NCI-H2081 treated with DMSO at 0.1 percent for 48 hours (cell line): ENCODE data around the gene SUPT16H.
"Not testable (repeated sequence)": the region's sequence is repeated elsewhere in the genome, so short reads cannot be mapped to it uniquely, and the experiment has no call there.

Experiments
- DNase-seq: peaks from one replicate; lab custom pipeline; 2025; lab: John Stamatoyannopoulos, UW

Gene SUPT16H

DNA sequence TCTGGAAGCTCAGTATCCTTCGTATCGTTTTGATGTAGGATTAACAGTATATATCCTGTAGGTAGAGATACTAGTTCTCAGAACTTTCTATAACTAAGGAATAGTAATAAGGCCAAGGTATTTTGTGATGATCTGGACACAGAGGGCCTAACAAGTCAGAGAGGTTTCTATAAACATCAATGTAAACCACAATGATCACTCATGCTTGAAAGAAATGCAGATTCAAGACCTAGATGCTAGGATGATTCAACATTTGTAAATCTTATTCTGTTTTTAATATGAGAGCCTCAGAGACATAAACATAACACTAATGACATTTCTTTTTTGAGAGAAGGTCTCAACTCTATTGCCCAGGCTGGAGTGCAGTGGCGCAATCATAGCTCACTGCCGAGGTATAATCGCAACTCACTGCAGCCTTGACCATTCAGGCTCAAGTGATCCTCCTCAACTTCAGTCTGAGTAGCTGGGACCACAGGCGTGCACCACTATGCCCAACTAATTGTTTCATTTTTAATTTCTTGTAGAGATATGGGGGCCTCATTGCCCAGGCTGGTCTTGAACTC, 16.2 kb downstream of the SUPT16H start:
- DNase-seq = no peak

DNA sequence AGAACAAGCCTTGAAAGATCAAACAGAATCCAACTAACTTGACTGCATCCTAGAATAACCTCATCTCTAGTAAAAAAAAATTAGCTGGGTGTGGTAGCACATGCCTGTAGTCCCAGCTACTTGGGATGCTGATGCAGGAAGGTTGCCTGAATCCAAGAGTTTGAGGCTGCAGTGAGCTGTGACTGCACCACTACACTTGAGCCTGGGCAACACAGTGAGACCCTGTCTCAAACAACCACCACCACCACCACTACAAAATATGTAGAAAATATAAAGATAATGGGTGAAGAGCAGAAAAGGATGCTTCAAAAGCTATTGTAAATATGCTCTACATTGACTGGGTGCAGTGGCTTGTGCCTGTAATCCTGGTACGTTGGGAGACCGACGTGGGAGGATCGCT, 27.3 kb downstream of the SUPT16H start:
- DNase-seq = no peak

DNA sequence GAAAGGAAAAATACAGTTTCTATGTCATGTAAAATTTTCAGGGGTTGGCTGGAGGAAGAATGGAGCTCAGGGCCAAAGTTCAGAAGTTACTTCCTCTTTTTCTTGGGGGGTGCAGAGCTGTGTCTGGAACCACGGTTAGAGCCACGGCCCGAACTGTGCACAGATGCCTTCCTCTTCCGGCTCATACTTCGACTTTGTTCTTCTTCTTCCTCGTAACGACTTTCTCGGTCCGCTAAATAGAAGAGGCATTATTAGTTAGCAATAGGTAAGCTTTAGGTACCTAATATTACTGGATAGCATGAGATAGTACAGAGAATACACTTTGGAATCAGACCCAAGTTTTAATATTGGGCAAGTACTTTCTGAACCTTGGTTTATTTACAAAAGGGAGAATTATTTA, 31.2 kb downstream of the SUPT16H start:
- DNase-seq = no peak

DNA sequence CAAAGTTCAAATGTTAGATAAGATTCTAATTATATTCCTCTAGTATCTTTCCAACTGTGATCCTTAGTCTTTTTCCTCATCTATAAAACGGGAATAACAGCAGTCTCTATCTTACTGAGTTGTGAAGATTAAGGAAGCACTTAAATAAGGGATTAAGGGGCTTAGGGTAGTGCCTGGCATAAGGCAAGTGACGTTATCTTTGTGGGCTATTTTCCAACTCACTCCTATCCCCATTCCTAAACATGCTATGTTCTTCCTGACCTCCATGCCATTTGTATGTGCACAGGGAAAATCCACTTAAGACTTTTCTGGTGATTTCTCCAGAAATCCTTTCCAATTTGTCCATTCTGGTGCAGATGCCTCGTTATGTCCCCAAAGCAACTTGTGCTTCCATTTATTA, 33.3 kb downstream of the SUPT16H start:
- no peak for DNase-seq

DNA sequence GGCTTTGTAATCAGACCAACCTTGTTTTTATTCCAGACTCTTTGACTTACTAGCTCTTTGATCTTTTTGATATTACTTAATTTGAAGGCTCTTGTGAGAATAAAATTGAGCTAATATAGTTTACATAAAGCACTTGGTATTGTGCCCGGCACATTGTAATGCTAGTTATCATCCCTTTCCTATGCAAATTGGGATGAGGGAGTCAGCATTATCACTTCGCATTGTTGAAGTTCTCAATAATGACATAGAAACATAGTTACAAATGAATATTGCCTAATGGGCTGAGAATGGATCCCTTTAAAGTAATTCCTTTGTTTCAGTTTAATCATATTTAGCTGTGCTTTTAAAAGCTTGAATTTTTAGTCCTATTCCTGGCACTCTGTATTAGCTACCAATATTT, 36.6 kb downstream of the SUPT16H start:
- DNase-seq = no peak

DNA sequence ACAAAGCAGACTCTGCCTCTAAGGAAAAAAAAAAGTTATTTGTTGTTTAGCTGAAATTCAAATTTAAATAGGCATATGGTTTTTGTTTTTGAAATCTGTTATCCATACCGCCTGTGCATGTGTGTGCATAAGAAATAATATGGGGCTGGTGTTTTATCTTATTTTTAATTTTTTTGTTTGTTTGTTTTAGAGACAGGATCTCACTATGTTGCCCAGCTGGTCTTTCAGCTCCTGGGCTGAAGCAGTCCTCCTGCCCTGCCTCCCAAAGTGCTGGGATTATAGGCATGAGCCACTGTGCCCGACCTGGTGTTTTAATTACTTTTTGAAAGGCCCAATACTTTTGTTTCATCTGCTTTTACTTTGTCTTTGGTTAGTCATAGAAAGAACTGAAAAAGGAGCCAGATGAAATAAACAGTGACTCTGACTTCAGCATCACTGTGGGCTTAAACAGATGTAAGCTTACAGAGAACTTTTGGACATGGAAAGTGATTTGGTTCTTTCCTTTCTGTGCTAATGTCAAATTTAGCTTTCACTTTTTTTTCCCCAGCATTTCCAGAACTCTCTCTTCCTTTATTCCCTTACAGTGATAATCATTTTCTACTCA, 37.2 kb downstream of the SUPT16H start:
- DNase-seq = no peak

DNA sequence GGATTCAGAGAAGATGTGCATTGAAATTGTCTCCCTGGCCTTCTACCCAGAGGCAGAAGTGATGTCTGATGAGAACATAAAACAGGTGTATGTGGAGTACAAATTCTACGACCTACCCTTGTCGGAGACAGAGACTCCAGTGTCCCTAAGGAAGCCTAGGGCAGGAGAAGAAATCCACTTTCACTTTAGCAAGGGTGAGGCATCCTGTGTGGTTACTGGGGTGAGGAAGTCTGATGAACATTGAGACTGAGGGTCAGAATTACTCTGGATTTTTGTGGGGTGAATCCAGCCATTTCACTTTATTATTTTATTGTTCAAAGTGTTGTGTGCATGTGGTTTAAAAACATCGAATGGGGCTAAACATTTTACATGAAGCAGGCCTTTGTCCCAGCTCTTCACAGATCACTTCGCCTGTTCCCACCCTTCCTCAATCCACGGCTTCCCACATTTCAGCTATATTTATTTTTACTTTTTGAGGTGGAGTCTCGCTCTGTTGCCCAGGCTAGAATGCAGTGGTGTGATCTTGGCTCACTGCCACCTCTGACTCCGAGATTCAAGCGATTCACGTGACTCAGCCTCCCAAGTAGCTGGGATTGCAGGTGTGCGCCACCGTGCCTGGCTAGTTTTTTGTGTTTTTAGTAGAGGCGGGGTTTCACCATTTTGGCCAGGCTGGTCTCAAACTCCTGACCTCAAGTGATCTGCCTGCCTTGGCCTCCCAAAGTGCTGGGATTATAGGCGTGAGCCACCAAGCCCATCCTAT, 40.6 kb downstream of the SUPT16H start:
- no peak for DNase-seq

DNA sequence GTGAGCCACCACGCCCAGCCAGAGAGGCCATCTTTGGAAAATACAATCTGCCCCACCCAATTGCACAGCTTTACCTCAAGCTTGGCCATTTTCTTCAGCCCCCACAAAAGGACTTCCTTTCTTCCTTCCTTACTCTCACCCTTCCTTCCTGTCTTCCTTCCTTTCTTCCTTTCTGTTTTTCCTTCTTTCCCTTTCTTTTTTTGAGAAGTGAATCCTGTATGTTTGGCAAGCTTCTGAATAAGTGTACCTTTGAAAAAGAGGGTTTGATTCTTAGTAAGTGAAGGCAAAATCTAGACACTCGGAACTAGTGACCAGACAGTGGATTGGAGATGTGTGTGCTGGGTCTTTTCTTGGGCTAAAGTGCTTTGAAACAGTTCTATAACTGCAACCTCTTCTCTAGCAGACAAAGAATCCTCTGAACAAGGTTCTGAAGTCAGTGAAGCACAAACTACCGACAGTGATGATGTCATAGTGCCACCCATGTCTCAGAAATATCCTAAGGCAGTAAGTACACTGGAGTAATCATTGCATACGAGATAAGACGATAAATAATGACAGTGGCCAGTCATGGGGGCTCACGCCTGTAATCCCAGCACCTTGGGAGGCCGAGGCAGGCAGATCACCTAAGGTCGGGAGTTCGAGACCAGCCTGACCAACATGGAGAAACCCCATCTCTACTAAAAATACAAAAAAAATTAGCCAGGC, 49.5 kb downstream of the SUPT16H start:
- DNase-seq = no peak

- no peak for DNase-seq
Observed at GRCh38 chr14:21332950-21333349, 50.9 kb downstream of the SUPT16H start.

GRCh38 chr14:21326972-21327371, 56.8 kb downstream of the SUPT16H start:
- no peak for DNase-seq

GRCh38 chr14:21322716-21323115, 61.1 kb downstream of the SUPT16H start:
- DNase-seq = no peak

- no peak for DNase-seq
Observed at GRCh38 chr14:21320913-21321312, 62.9 kb downstream of the SUPT16H start.

DNA sequence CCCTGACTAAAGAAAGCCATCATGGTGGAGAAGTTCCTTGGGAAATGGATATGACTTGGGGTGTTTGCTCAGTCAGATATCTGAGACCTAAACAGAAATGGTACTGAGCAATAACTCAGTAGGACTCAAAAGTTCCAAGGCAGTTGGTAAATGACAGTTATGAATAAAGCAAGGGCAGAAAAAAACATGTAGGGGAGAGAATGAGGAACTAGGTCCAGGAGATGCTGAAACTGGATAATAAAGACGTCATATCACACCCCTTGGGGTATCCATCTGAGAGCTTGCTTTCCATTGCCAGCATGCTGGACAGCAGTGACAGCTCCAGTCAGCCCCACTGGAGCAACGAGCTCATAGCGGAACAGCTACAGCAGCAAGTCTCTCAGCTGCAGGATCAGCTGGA, 66.4 kb downstream of the SUPT16H start:
- no peak for DNase-seq

DNA sequence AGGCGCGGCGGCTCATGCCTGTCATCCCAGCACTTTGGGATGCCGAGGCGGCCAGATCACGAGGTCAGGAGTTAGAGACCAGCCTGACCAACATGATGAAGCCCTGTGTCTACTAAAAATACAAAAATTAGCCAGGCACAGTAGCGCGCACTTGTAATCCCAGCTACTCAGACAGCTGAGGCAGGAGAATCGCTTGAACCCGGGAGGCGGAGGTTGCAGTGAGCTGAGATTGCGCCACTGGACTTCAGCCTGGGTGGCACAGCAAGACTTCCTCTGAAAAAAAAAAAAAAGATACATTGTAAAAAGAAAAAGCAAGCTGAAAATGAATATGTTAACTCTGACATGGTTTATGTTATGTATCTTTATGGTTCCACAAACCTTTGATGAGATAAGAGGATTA, 70.3 kb downstream of the SUPT16H start:
- no peak for DNase-seq

DNA sequence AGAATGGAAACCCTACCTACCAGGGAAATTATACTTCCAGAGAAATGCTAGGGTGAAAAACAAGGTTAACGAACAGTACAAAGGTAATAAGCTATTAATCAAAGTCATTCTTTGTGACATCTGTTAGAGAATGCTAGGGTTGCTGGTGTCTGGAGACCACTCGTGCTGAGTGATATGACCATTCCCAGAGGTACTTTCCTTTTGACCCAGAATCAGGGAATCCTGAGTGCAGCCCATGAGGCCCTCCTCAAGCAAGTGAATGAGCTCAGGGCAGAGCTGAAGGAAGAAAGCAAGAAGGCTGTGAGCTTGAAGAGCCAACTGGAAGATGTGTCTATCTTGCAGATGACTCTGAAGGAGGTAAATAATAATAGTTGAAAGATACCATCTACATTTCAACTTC, 72.2 kb downstream of the SUPT16H start:
- no peak for DNase-seq

GRCh38 chr14:21309956-21310355, 73.9 kb downstream of the SUPT16H start:
- no peak for DNase-seq

DNA sequence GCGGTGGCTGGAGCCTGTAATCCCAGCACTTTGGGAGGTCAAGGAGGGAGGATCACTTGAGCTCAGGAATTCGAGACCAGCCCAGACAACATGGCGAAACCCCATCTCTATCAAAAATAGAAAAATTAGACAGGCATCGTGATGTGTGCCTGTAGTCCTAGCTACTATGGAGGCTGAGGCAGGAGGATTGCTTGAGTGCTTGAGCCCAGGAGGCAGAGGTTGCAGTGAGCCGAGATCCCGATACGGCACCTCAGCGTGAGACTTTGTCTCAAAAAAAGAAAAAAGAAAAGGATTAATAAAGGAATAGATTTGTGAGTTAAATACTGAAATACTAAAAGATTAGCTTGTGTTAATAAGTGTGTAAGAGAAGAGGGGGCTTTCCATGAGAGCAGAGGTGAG, 74.6 kb downstream of the SUPT16H start:
- DNase-seq = no peak

- peak; percentile 91 for DNase-seq
Observed at GRCh38 chr14:21308479-21309237, 75.2 kb downstream of the SUPT16H start.

DNA sequence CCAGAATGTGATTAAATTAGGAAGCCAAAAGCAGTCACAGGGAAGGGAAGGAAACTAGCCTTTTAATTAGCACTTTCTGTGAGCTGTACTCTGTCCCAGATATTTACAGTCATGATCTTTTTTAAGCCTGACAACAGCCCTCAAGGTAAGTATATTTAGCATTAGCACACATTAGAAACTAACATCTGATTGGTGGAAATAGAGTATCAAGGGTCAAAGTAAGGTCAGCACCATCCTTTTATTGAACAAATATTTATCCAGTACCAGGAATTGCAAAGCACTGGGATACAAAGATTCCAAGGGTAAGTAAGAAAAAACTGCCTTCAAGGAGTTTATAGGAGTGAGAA, 75.7 kb downstream of the SUPT16H start:
- no peak for DNase-seq

DNA sequence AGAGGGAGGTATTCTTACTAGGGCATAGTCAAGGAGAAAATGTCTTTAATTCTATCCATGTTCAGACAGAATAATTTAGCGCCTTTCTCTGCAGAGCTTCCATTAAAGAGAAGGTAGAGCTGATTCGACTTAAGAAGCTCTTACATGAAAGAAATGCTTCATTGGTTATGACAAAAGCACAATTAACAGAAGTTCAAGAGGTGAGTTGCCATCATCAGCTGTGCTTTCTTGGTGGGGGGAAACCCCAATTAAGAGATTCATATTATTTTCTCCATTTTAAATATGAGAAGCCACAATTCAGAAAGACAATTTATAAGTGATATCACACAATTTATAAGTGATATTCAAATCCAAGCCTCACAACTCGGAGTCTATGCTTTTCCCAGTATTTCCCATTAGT, 76.2 kb downstream of the SUPT16H start:
- DNase-seq = no peak

- not testable (repeated sequence) for DNase-seq
Observed at GRCh38 chr14:21302836-21303140, 81.0 kb downstream of the SUPT16H start.

DNA sequence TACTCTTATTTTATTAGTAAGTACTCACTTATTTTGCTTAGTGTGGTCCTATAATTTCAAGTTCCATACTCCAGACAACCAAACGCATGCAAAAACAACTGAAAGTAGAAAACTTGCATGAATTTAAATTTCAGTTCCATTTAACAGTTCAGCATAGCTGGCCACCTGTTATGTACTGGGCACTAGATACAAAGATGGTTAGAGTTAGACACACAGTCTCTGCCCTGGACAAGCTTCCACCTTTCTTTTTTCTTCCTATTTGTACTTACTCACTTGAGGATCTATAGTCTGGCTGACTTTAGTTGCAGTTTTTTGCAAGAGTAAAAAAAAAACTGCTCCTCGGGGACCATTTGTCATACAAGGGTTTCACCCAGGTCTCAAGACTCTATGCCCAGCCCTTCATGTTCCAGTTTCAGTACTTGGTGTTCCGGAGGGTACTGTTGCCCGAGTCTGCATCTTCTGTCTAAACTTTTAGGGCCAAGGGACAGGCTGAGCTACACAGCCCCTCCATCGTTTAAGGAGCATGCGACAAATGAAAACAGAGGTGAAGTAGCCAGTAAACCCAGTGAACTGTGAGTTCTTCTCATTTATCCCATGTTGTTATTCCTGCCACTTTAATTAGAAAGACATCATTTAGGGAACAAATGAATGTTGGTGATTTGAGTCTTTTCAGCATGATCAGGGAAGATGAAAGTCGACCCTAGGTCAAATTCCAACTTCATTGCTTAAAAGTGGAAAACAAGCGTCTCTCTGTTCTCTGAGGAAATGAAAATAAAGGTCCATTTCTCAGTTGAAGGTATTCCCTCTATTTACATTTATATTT, 81.6 kb downstream of the SUPT16H start:
- DNase-seq = no peak
